Stimulated activated naive B cell treated with anti-CD40 and anti-IgM and Interleukin-4, amounts not matched to agents 10 μg/mL and 1 μg/mL and 100 μg/mL, for 72 hours (primary cell): ENCODE results near the gene COL5A1.

Experiments
- ATAC-seq, 2 donors: fragments of 150-1000 bp; cut with Tn5 transposase; replicated peaks; 2 replicates each; pipeline ENCODE4 v1.10.0; 2021; ENCODE audit warnings: moderate library complexity in 1 of 2
- DNase-seq: peaks from one replicate; pipeline ENCODE4 v3.0.0; 2021
- H3K27ac Mint-ChIP-seq: one replicate; pipeline ENCODE4 v1.8.0; 2022; ENCODE audit warnings: mild to moderate bottlenecking, mixed read lengths
- H3K27me3 Mint-ChIP-seq, 2 donors: one replicate each; pipeline ENCODE4 v1.8.0; 2022; ENCODE audit warnings: mixed read lengths in 2 of 2
- H3K36me3 Mint-ChIP-seq, 2 donors: one replicate each; pipeline ENCODE4 v1.8.0; 2022; ENCODE audit warnings: mixed read lengths in 2 of 2, mild to moderate bottlenecking in 1 of 2
- H3K4me1 Mint-ChIP-seq, 2 donors: one replicate each; pipeline ENCODE4 v1.8.0; 2022; ENCODE audit warnings: mixed read lengths in 2 of 2, mild to moderate bottlenecking in 1 of 2
- H3K4me3 Mint-ChIP-seq, 2 donors: one replicate each; pipeline ENCODE4 v1.8.0; 2022; ENCODE audit warnings: mild to moderate bottlenecking in 2 of 2, mixed read lengths in 2 of 2, moderate library complexity in 1 of 2
- H3K9me3 Mint-ChIP-seq, 2 donors: one replicate each; pipeline ENCODE4 v1.8.0; 2022; ENCODE audit warnings: mixed read lengths in 2 of 2, mild to moderate bottlenecking in 1 of 2

COL5A1 gene

GRCh38 chr9:134618833-134619447, 22.7 kb upstream of the COL5A1 start:
- Mint-ChIP-seq H3K27me3 (peaks cover 8 to 17% of the 10 kb centered on the region in 2 donors), H3K9me3 (peaks cover 0 to 4% of the 10 kb centered on the region in 2 donors), H3K4me3 (no peak overlapping the region), H3K36me3 (no peaks in the 10 kb centered on the region), H3K27ac (no peak overlapping the region), H3K4me1 (no peaks in the 10 kb centered on the region)
- DNase-seq (no peak), ATAC-seq (no peak)

GRCh38 chr9:134619448-134619982, 22.1 kb upstream of the COL5A1 start:
- peaks cover 0 to 3% of the 10 kb centered on the region in 2 donors for H3K9me3 Mint-ChIP-seq
- DNase-seq (no peak), ATAC-seq (peak in 1 of 2 donors; percentile 14)
- no peak overlapping the region for H3K4me3 Mint-ChIP-seq
- H3K36me3 Mint-ChIP-seq = no peaks in the 10 kb centered on the region
- H3K27ac Mint-ChIP-seq = no peak overlapping the region
- peaks cover 8 to 17% of the 10 kb centered on the region in 2 donors for H3K27me3 Mint-ChIP-seq
- H3K4me1 Mint-ChIP-seq = no peaks in the 10 kb centered on the region

GRCh38 chr9:134619983-134620661, 21.5 kb upstream of the COL5A1 start:
- H3K4me3 Mint-ChIP-seq = no peak overlapping the region
- no peaks in the 10 kb centered on the region for H3K36me3 Mint-ChIP-seq
- ATAC-seq (no peak), DNase-seq (no peak)
- H3K27ac Mint-ChIP-seq = no peak overlapping the region
- H3K4me1 Mint-ChIP-seq = no peaks in the 10 kb centered on the region
- peaks cover 8 to 17% of the 10 kb centered on the region in 2 donors for H3K27me3 Mint-ChIP-seq
- peaks cover 0 to 1% of the 10 kb centered on the region in 2 donors for H3K9me3 Mint-ChIP-seq

GRCh38 chr9:134620751-134621557, 20.6 kb upstream of the COL5A1 start:
- no peaks in the 10 kb centered on the region for H3K4me1 Mint-ChIP-seq
- no peak for DNase-seq
- no peaks in the 10 kb centered on the region for H3K36me3 Mint-ChIP-seq
- peaks cover 8 to 17% of the 10 kb centered on the region in 2 donors for H3K27me3 Mint-ChIP-seq
- no peak overlapping the region for H3K4me3 Mint-ChIP-seq
- no peak for ATAC-seq
- no peaks in the 10 kb centered on the region for H3K9me3 Mint-ChIP-seq
- no peak overlapping the region for H3K27ac Mint-ChIP-seq

DNA sequence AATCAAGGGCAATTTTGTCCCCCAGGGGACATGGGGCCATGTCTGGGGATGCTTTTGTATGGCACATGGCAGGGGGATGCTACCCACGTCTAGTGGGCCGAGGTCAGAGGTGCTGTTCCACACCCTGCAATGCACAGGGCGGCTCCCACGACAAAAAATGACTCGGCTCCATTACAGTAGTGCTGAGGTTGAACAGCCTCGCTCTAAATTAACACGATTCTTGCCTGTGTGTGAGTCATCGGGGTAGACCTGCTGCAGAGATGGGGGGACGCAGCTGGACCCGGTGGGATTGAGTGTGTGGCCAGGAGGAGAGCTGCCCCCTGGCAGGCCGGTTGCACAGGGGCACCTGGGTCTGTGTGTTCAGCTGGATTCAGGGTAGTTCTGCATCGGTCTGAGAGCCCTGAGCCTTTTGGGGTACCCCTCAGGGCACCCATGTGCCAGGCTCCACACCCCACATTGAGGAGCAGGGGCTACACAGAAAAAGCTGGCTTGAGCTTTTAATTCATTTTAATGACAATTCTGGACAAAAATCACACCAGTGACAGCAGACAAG, 20.0 kb upstream of the COL5A1 start:
- Mint-ChIP-seq H3K36me3 (no peaks in the 10 kb centered on the region), H3K27me3 (peaks cover 8 to 17% of the 10 kb centered on the region in 2 donors)
- ATAC-seq = no peak

DNA sequence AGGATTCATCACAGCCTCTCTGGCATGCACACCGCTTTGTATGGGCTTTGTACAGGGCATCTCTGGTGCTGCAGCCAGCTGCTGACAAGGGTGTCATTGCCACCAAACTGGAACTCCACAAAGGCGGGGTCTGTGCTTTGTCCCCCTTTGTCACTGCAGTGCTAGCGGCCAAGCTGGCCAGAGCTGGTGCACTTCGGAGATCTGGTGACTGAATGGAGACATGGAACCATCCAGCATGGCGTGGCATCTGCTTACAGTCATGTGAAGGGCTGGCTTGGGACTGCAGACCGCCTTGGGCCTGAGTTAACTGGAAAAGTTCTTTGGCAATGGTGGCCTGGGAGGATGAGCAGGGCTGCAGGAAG, 18.7 kb upstream of the COL5A1 start:
- no peak overlapping the region for H3K4me3 Mint-ChIP-seq
- no peaks in the 10 kb centered on the region for H3K9me3 Mint-ChIP-seq
- no peaks in the 10 kb centered on the region for H3K36me3 Mint-ChIP-seq
- H3K27ac Mint-ChIP-seq = no peak overlapping the region
- H3K4me1 Mint-ChIP-seq = no peaks in the 10 kb centered on the region
- H3K27me3 Mint-ChIP-seq = peaks cover 8 to 17% of the 10 kb centered on the region in 2 donors
- DNase-seq (no peak), ATAC-seq (no peak)

More for the DNA sequence above, 20.0 kb upstream of the COL5A1 start:
- DNase-seq = no peak
- no peak overlapping the region for H3K27ac Mint-ChIP-seq
- no peaks in the 10 kb centered on the region for H3K4me1 Mint-ChIP-seq
- H3K4me3 Mint-ChIP-seq = no peak overlapping the region
- H3K9me3 Mint-ChIP-seq = no peaks in the 10 kb centered on the region

GRCh38 chr9:134623258-134624066, 18.1 kb upstream of the COL5A1 start:
- DNase-seq = no peak
- H3K27ac Mint-ChIP-seq = no peak overlapping the region
- H3K36me3 Mint-ChIP-seq = no peaks in the 10 kb centered on the region
- no peak for ATAC-seq
- H3K4me1 Mint-ChIP-seq = no peaks in the 10 kb centered on the region
- no peak overlapping the region for H3K4me3 Mint-ChIP-seq
- no peaks in the 10 kb centered on the region for H3K9me3 Mint-ChIP-seq
- H3K27me3 Mint-ChIP-seq = peaks cover 8 to 17% of the 10 kb centered on the region in 2 donors

- Mint-ChIP-seq H3K27me3 (peaks cover 8 to 17% of the 10 kb centered on the region in 2 donors), H3K36me3 (no peaks in the 10 kb centered on the region), H3K27ac (no peak overlapping the region)
Observed at GRCh38 chr9:134624137-134624591, 17.4 kb upstream of the COL5A1 start.

GRCh38 chr9:134624621-134625181, 16.9 kb upstream of the COL5A1 start:
- no peaks in the 10 kb centered on the region for H3K36me3 Mint-ChIP-seq
- H3K27ac Mint-ChIP-seq = no peak overlapping the region
- H3K27me3 Mint-ChIP-seq = peaks cover 8 to 17% of the 10 kb centered on the region in 2 donors

More at GRCh38 chr9:134624137-134624591, 17.4 kb upstream of the COL5A1 start:
- Mint-ChIP-seq H3K4me1 (no peaks in the 10 kb centered on the region), H3K4me3 (no peak overlapping the region), H3K9me3 (no peaks in the 10 kb centered on the region)
- ATAC-seq = no peak
- DNase-seq = no peak

DNA sequence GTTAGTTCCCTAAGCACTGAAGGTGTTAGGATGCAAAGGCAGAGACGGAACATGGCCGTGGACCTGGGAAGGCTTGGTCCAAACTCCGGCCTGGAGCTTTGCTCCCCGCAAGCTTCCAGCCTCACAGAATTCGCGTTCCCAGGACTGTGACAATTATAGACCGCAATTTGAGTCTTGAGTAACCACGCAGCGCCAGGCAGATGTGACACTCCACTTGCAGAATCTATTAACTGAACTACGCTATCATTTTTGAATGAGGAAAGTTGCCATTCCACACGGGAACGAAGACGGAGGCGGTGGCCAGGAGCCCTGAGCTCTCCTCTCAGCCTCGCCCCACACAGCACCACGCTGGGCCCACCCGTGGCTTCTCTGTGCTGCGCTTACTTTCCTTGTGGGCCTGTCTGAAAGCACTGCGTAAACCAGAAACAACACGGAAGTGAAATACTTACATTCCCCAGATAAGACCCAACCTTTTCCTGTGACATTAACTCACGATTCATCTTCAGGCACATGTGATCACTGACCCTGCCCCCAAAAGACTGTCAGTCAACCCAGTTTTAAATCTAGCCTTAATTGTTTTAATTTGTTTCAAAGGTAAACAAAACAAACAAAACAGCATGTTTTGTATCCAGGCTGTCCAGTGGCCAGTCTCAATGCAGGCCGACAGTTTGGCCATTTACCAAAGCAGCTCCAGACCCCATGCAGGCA, 16.1 kb upstream of the COL5A1 start:
- no peaks in the 10 kb centered on the region for H3K9me3 Mint-ChIP-seq
- peaks cover 8 to 21% of the 10 kb centered on the region in 2 donors for H3K27me3 Mint-ChIP-seq
- H3K4me1 Mint-ChIP-seq = no peaks in the 10 kb centered on the region
- no peak overlapping the region for H3K27ac Mint-ChIP-seq
- ATAC-seq (no peak), DNase-seq (no peak)
- no peaks in the 10 kb centered on the region for H3K36me3 Mint-ChIP-seq
- no peak overlapping the region for H3K4me3 Mint-ChIP-seq

More at GRCh38 chr9:134624621-134625181, 16.9 kb upstream of the COL5A1 start:
- Mint-ChIP-seq H3K4me3 (no peak overlapping the region), H3K4me1 (no peaks in the 10 kb centered on the region), H3K9me3 (no peaks in the 10 kb centered on the region)
- ATAC-seq (no peak), DNase-seq (no peak)

DNA sequence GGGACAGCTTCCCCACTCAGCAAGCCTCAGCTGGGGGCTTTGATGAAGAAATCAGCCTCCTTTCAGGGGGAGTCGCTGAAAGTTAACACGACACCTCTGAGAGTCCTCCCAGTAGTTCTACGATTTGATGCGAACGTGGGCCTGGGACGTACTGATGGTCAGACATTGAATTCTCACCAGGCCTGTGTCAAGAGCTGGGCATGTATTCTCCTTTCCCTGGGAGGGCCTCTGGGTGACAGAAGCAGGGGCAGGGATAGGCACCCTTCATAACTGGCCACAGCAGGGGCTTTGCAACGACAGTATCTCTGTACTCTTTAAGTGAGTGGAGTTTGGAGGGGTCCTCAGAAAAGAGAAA, 15.6 kb upstream of the COL5A1 start:
- no peaks in the 10 kb centered on the region for H3K9me3 Mint-ChIP-seq
- H3K4me1 Mint-ChIP-seq = no peaks in the 10 kb centered on the region
- peaks cover 5 to 21% of the 10 kb centered on the region in 2 donors for H3K27me3 Mint-ChIP-seq
- no peak overlapping the region for H3K27ac Mint-ChIP-seq
- DNase-seq = no peak
- no peaks in the 10 kb centered on the region for H3K36me3 Mint-ChIP-seq
- ATAC-seq = no peak
- H3K4me3 Mint-ChIP-seq = no peak overlapping the region

DNA sequence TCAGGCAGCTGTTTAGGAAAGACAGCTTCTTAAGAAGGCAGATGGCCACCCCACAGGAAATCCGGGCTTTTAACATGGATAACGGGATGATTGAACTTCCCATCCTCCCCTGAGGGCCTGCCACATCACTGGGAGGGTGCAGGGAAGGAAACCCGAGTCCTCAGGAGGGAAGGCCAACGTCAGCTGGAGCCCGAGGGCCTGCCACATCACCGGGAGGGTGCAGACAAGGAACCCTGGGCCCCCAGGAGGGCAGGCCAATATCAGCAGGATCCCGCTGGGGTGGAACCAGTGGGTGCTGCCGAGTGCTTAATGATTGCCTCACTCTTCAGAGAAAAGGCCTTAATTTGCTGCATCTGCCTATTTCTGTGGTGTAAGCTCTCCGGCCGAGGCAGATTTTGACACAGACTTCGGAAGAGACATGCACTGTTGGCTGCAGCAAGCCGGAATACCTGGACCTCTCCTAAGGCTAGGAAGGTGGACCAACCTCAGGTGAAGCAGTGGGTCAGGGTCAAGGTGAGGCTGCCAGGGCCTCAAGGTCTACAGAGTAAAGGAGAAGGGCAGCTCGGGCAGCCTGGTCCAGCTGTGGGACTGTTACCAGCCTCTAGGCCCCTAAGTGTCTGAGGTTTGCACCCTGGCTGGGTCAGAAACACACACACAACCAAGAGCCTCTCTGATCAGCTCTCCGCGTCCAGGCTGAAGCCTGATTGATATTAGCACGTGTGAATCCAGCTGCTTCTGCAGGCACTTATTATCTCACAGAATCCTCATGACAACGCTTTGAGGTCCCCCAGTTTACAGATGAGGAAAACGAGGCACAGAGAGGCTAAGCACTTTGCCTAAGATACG, 14.8 kb upstream of the COL5A1 start:
- H3K9me3 Mint-ChIP-seq = no peaks in the 10 kb centered on the region
- no peak for DNase-seq

More for the DNA sequence above, 14.8 kb upstream of the COL5A1 start:
- no peaks in the 10 kb centered on the region for H3K36me3 Mint-ChIP-seq
- no peaks in the 10 kb centered on the region for H3K4me1 Mint-ChIP-seq
- H3K4me3 Mint-ChIP-seq = no peak overlapping the region
- ATAC-seq = no peak
- peaks cover 4 to 17% of the 10 kb centered on the region in 2 donors for H3K27me3 Mint-ChIP-seq
- H3K27ac Mint-ChIP-seq = no peak overlapping the region
